Sigmoid colon (tissue), 7 donors: Measurements from ENCODE around the gene BBC3. TPM values are rescaled to one million over a fixed set of nuclear protein-coding genes. Genes with fewer than 3 reads are reported as not detected.
A peak's percentile ranks its signal among the peaks of the same experiment; 100 is the strongest.

Experiments
- DNase-seq: peaks from one replicate; pipeline ENCODE4 v3.0.0-alpha.2; 2019
- H3K27ac ChIP-seq, 4 donors: fragments of 200-600 bp; sonication (generic); one replicate each; pipeline ENCODE4 v1.5.1; 2016 to 2019; ENCODE audit warnings: mild to moderate bottlenecking in 1 of 4
- H3K27me3 ChIP-seq, 3 donors: fragments of 200-600 bp; sonication (generic); one replicate each; pipeline ENCODE4 v1.5.1; 2019; ENCODE audit warnings: mild to moderate bottlenecking in 1 of 3
- H3K36me3 ChIP-seq, 4 donors: fragments of 200-600 bp; sonication (generic); one replicate each; pipeline ENCODE4 v1.5.1; 2016 to 2019
- H3K4me1 ChIP-seq, 4 donors: fragments of 200-600 bp; sonication (generic); one replicate each; pipeline ENCODE4 v1.5.1; 2017 to 2019
- H3K4me3 ChIP-seq, 4 donors: fragments of 200-600 bp; sonication (generic); one replicate each; pipeline ENCODE4 v1.5.1; 2017 to 2019; ENCODE audit warnings: mild to moderate bottlenecking in 2 of 4, moderate library complexity in 1 of 4
- H3K9me3 ChIP-seq, 4 donors: fragments of 200-600 bp in 3 of 4; sonication (generic) in 3 of 4; one replicate each; pipeline versions ENCODE4 v1.5.1 to v1.6.1; 2013 to 2019
- CTCF ChIP-seq, 4 experiments: fragments of 450-650 bp in 3 of 4; fragments of 200-600 bp in 1 of 4; IDR thresholded peaks; one replicate each; pipeline ENCODE4 v1.5.1; 2016 to 2019; ENCODE audit warnings: antibody characterized with exemption in 4 of 4, mild to moderate bottlenecking in 3 of 4, moderate library complexity in 2 of 4
- EP300 ChIP-seq, 4 donors: sonication (generic); formaldehyde crosslinking; IDR thresholded peaks; one replicate each; pipeline ENCODE4 v1.6.1; 2017; ENCODE audit warnings: antibody characterized with exemption in 4 of 4
- POLR2A ChIP-seq, 2 donors: fragments of 450-650 bp; IDR thresholded peaks; one replicate each; pipeline ENCODE4 v1.6.1; 2016; ENCODE audit warnings: antibody characterized with exemption in 2 of 2, mild to moderate bottlenecking in 2 of 2, moderate library complexity in 2 of 2
- POLR2AphosphoS5 ChIP-seq, 4 donors: sonication (generic); formaldehyde crosslinking; IDR thresholded peaks; one replicate each; pipeline ENCODE4 v1.6.1; 2017; ENCODE audit warnings: antibody characterized with exemption in 4 of 4
- WGBS, 2 donors: extraction: QIAGEN DNeasy Blood & Tissue Kit; methylation state at CpG; one replicate each; pipeline ENCODE4 v1.1.7; 2013; 5-methylcytosine and 5-hydroxymethylcytosine counted together
- intact Hi-C: fragments of 100-400 bp; cut with DNase I; formaldehyde crosslinking; loops from one replicate; pipeline ENCODE4 v1.15.1; 2023
- polyA plus RNA-seq, 3 donors: library from polyadenylated mRNA; stranded (reverse); fragments of 200-250 nt; gene quantifications; one replicate each; pipeline ENCODE4 v1.2.3, GENCODE V29; 2013
- total RNA-seq, 4 donors: library from RNA; depleted of rRNA; stranded (reverse); fragments of >200 nt; gene quantifications; one replicate each; pipeline ENCODE4 v1.1.0, GENCODE V29; 2016
- donor health status: healthy with polysubstance abuse.
- donor health status: Bipolar disorder and iron deficiency.
- donor health status: healthy.

The BBC3 gene
- total and polyA plus RNA-seq, 7 donors = 2.5 to 39.5 (median 5.4) TPM

GRCh38 chr19:47210180-47210490 lies 20.9 kb downstream of the BBC3 start:
- TF ChIP-seq EP300 (IDR thresholded peaks at IDR 0.05) (no peak), POLR2A (IDR thresholded peaks at IDR 0.05) (no peak), POLR2AphosphoS5 (IDR thresholded peaks at IDR 0.05) (no peak), CTCF (IDR thresholded peaks at IDR 0.05) (no peak)
- no peaks in the 10 kb centered on the region for H3K9me3 ChIP-seq
- H3K27ac ChIP-seq = peak overlapping the region; percentile 67 to 80 (median 75)
- DNase-seq = no peak
- no peak overlapping the region for H3K4me3 ChIP-seq
- no peaks in the 10 kb centered on the region for H3K27me3 ChIP-seq
- peaks cover 10 to 48% (median 24%) of the 10 kb centered on the region in 4 donors for H3K36me3 ChIP-seq
- intact Hi-C loops = loop anchor here (1.0 to 5.0 kb wide), 2 partner anchors 34 to 58 kb away; no protein-coding TSS in a partner anchor
- peaks cover 0 to 13% (median 11%) of the 10 kb centered on the region in 4 donors for H3K4me1 ChIP-seq

GRCh38 chr19:47209319-47210179 lies 21.4 kb downstream of the BBC3 start:
- peaks cover 0 to 13% (median 11%) of the 10 kb centered on the region in 4 donors for H3K4me1 ChIP-seq
- no peaks in the 10 kb centered on the region for H3K9me3 ChIP-seq
- intact Hi-C loops = loop anchor here (1.0 to 5.0 kb wide), 2 partner anchors 35 to 57 kb away; no protein-coding TSS in a partner anchor
- no peak overlapping the region for H3K4me3 ChIP-seq
- no peaks in the 10 kb centered on the region for H3K27me3 ChIP-seq
- no peak for DNase-seq
- peak overlapping the region; percentile 67 to 80 (median 75) for H3K27ac ChIP-seq
- TF ChIP-seq EP300 (IDR thresholded peaks at IDR 0.05) (no peak), POLR2A (IDR thresholded peaks at IDR 0.05) (no peak), POLR2AphosphoS5 (IDR thresholded peaks at IDR 0.05) (no peak), CTCF (IDR thresholded peaks at IDR 0.05) (no peak)
- 82 to 85% methylated on average over 13 of the region's 13 CpGs for WGBS, 2 donors
- peaks cover 10 to 54% (median 30%) of the 10 kb centered on the region in 4 donors for H3K36me3 ChIP-seq

- Histone ChIP-seq H3K4me1 (peaks cover 0 to 21% (median 15%) of the 10 kb centered on the region in 4 donors), H3K36me3 (peaks cover 0 to 69% (median 24%) of the 10 kb centered on the region in 4 donors), H3K9me3 (no peaks in the 10 kb centered on the region), H3K4me3 (no peak overlapping the region), H3K27ac (no peak overlapping the region), H3K27me3 (no peaks in the 10 kb centered on the region)
- no peak for DNase-seq
- TF ChIP-seq POLR2AphosphoS5 (IDR thresholded peaks at IDR 0.05) (no peak), EP300 (IDR thresholded peaks at IDR 0.05) (no peak), POLR2A (IDR thresholded peaks at IDR 0.05) (no peak), CTCF (IDR thresholded peaks at IDR 0.05) (no peak)
- WGBS, 2 donors = 49 to 75% methylated on average over 3 of the region's 3 CpGs
- intact Hi-C loops = no loop called here
These were observed 27.7 kb downstream of the BBC3 start for GRCh38 chr19:47203254-47203653.

DNA sequence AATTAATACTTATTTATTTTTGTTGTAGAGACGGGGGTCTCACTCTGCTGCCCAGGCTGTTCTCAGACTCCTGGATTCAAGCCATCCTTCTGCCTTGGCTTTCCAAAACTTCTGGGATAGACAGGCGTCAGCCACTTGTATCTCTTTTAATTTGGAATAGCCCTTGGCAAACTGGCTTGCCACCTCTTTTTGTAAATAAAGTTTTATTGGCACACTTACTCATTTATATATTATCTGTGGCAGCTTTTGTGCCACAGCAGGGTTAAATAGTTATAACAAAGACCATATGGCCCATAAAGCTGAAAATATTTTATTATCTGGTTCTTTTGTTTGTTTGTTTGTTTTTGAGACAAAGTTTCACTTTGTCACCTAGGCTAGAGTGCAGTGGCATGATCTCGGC lies 30.5 kb downstream of the BBC3 start:
- no peaks in the 10 kb centered on the region for H3K9me3 ChIP-seq
- no peaks in the 10 kb centered on the region for H3K27me3 ChIP-seq
- H3K27ac ChIP-seq = peak overlapping the region in 2 of 4 donors; percentile 69 to 73
- intact Hi-C loops = no loop called here
- H3K4me1 ChIP-seq = peaks cover 0 to 16% (median 14%) of the 10 kb centered on the region in 4 donors
- H3K36me3 ChIP-seq = peaks cover 0 to 56% (median 19%) of the 10 kb centered on the region in 4 donors
- DNase-seq = no peak
- H3K4me3 ChIP-seq = no peak overlapping the region
- TF ChIP-seq POLR2A (IDR thresholded peaks at IDR 0.05) (no peak), POLR2AphosphoS5 (IDR thresholded peaks at IDR 0.05) (no peak), CTCF (IDR thresholded peaks at IDR 0.05) (no peak), EP300 (IDR thresholded peaks at IDR 0.05) (no peak)
- WGBS, 2 donors = 57 to 93% methylated on average over 3 of the region's 3 CpGs
